PC-9 (cell line): ENCODE data around the gene RMND5A. TPM values are rescaled to one million over a fixed set of nuclear protein-coding genes. Genes with fewer than 3 reads are reported as not detected.

ENCODE experiments used
- BruUV-seq: library from RNA; stranded (reverse); fragments of 400-500 nt; replicated peaks from 2 replicates; lab custom pipeline; 2021; lab: Mats Ljungman, UMichigan
- CTCF ChIA-PET: fragments of 300-600 bp; sonication (Branson Sonifier 250); formaldehyde crosslinking; loops from one replicate; lab custom pipeline; 2022; ENCODE audit warnings: antibody characterized with exemption; lab: Charles Lee
- POLR2A ChIA-PET: fragments of 300-600 bp; sonication (Branson Sonifier 250); formaldehyde crosslinking; loops from one replicate; lab custom pipeline; 2022; ENCODE audit warnings: antibody characterized with exemption; ENCODE audit not compliant: unreplicated experiment; lab: Charles Lee
- DNase-seq, 2 experiments: peaks; one replicate each; pipeline versions ENCODE4 v3.0.0 to v3.0.0-alpha.2; 2015 to 2022; ENCODE audit warnings: mixed read lengths in 1 of 2
- H2AFZ ChIP-seq: fragments of 200-600 bp; sonication (generic); 2 replicates; pipeline ENCODE4 v1.8.1; 2017; ENCODE audit warnings: antibody characterized with exemption
- H3F3A ChIP-seq: fragments of 200-600 bp; sonication (generic); 2 replicates; pipeline ENCODE4 v1.8.1; 2017; ENCODE audit warnings: antibody characterized with exemption, mild to moderate bottlenecking, low read depth; ENCODE audit not compliant: insufficient read depth
- H3K27ac ChIP-seq: fragments of 200-600 bp; sonication (generic); 2 replicates; pipeline ENCODE4 v1.6.1; 2016; ENCODE audit warnings: mixed run types
- H3K27me3 ChIP-seq: fragments of 200-600 bp; sonication (generic); 2 replicates; pipeline ENCODE4 v1.6.1; 2016; ENCODE audit warnings: low read depth, mixed run types; ENCODE audit not compliant: insufficient read depth
- H3K36me3 ChIP-seq: fragments of 200-600 bp; sonication (generic); 2 replicates; pipeline ENCODE4 v1.6.1; 2016; ENCODE audit warnings: low read depth, mixed run types
- H3K4me1 ChIP-seq: fragments of 200-600 bp; sonication (generic); replicated peaks from 2 replicates; pipeline ENCODE4 v1.6.1; 2016; ENCODE audit warnings: mixed run types; ENCODE audit not compliant: insufficient read depth
- H3K4me2 ChIP-seq: fragments of 200-600 bp; sonication (generic); 2 replicates; pipeline ENCODE4 v1.6.1; 2017; ENCODE audit warnings: mixed run types
- H3K4me3 ChIP-seq: fragments of 200-600 bp; sonication (generic); 2 replicates; pipeline ENCODE4 v1.6.1; 2016; ENCODE audit warnings: mixed run types
- H3K79me2 ChIP-seq: fragments of 200-600 bp; sonication (generic); 2 replicates; pipeline ENCODE4 v1.6.1; 2017; ENCODE audit warnings: low read depth, mixed run types
- H3K9me2 ChIP-seq: fragments of 200-600 bp; sonication (generic); 2 replicates; pipeline ENCODE4 v1.8.1; 2017; ENCODE audit warnings: mild to moderate bottlenecking; ENCODE audit not compliant: insufficient read depth
- H3K9me3 ChIP-seq: fragments of 200-600 bp; sonication (generic); 2 replicates; pipeline ENCODE4 v1.8.1; 2016; ENCODE audit warnings: low read depth; ENCODE audit not compliant: insufficient read depth
- H4K20me1 ChIP-seq: fragments of 200-600 bp; sonication (generic); 2 replicates; pipeline ENCODE4 v1.8.1; 2017; ENCODE audit not compliant: insufficient read depth
- EZH2 ChIP-seq: fragments of 200-600 bp; sonication (generic); IDR thresholded peaks from 2 replicates; pipeline ENCODE4 v1.8.0; 2017; ENCODE audit warnings: antibody characterized with exemption, low read depth
- intact Hi-C: fragments of 100-400 bp; cut with micrococcal nuclease; formaldehyde crosslinking; loops from one replicate; pipeline ENCODE4 v1.10.0; 2022; ENCODE audit not compliant: unreplicated experiment
- total RNA-seq: library from RNA; stranded (reverse); gene quantifications from 2 replicates; pipeline ENCODE4 v1.2.3, GENCODE V29; 2021
- TF ChIP-seq, protein P1 (sequence below): fragments of 200-600 bp; sonication (generic); conservative IDR thresholded peaks from 2 replicates; pipeline ENCODE4 v1.6.1; 2017; ENCODE audit warnings: mixed run types, antibody characterized with exemption, mild to moderate bottlenecking, moderate library complexity

Gene RMND5A
- total RNA-seq, 1 experiment from 2014 or later = 39.3 TPM

DNA sequence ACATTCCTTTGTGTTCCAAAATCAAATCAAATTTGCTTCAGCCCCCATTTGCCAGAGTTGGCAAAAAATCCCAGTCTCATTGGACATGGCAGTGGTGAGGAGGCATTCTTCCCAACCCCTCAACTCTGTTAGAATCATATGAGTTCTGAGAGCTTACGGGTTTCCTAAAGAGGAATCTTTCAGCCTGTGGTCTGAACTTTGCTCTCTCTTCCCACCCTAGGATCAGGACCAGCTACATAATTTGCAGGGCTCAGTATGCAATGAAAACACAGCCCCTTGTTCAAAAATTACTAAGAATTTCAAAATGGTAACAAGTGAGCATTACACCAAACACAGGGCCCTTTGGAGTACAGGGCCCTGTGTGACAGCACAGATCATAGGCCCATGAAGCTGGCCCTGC lies 47.1 kb upstream of the RMND5A start:
- Histone ChIP-seq H2AFZ (no peak overlapping the region), H3K9me3 (no peaks in the 10 kb centered on the region), H3K79me2 (no peaks in the 10 kb centered on the region), H3K4me1 (0 out of 2 replicates have a peak, but pooled peaks cover 5% of the 10 kb centered on the region), H4K20me1 (no peaks in the 10 kb centered on the region), H3K36me3 (no peaks in the 10 kb centered on the region), H3K4me2 (no peak overlapping the region), H3K9me2 (no peaks in the 10 kb centered on the region), H3K27me3 (no peaks in the 10 kb centered on the region), H3K27ac (no peak overlapping the region), H3F3A (no peaks in the 10 kb centered on the region), H3K4me3 (no peak overlapping the region)
- no peak for DNase-seq
- TF ChIP-seq, protein P1, sequence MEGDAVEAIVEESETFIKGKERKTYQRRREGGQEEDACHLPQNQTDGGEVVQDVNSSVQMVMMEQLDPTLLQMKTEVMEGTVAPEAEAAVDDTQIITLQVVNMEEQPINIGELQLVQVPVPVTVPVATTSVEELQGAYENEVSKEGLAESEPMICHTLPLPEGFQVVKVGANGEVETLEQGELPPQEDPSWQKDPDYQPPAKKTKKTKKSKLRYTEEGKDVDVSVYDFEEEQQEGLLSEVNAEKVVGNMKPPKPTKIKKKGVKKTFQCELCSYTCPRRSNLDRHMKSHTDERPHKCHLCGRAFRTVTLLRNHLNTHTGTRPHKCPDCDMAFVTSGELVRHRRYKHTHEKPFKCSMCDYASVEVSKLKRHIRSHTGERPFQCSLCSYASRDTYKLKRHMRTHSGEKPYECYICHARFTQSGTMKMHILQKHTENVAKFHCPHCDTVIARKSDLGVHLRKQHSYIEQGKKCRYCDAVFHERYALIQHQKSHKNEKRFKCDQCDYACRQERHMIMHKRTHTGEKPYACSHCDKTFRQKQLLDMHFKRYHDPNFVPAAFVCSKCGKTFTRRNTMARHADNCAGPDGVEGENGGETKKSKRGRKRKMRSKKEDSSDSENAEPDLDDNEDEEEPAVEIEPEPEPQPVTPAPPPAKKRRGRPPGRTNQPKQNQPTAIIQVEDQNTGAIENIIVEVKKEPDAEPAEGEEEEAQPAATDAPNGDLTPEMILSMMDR = no peak
- no peak for TF ChIP-seq EZH2
- ChIA-PET POLR2A (no interaction called here), CTCF (no interaction called here)
- intact Hi-C loops = no loop called here
- BruUV-seq = no TSS peak

DNA sequence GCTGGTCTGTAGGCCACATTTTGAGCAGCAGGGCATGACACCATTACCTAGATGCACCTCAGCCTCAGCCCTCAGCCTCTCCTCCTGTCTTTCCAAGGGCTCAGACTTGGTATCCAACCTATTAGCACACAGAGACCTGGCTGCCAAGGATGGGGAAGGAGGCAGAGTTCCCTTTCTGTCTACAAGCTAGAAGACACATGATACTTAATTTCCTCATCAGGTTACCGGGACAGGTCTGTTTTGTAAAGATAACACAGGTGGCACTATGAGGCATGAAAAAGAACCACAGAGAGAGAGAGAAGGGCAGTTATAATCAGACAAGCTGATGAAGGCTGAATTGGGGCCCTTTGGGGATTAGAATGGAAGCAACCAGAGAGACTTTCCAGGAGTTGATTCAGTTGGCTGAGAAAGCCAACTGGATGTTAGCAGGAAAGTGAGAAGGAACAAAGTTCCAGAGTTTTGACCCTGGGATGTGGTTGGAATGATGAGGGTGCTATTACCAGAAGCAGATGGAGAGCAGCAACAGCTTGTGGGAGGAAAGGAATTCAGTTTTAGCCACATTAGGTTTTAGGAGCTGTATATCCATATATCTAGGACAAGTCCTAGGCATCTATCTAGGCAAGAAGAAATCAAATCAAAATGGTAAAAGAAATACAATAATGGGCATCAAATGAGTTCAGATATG lies 46.0 kb upstream of the RMND5A start:
- CTCF ChIA-PET = no interaction called here
- intact Hi-C loops = no loop called here
- H3K79me2 ChIP-seq = no peaks in the 10 kb centered on the region

GRCh38 chr2:86675104-86675503 lies 45.0 kb upstream of the RMND5A start:
- Histone ChIP-seq H3K4me1 (0 out of 2 replicates have a peak, but pooled peaks cover 5% of the 10 kb centered on the region), H3K27me3 (no peaks in the 10 kb centered on the region), H3K9me2 (no peaks in the 10 kb centered on the region; the same call in 1 of the 2 replicates), H3F3A (no peaks in the 10 kb centered on the region), H3K36me3 (no peaks in the 10 kb centered on the region), H3K27ac (no peak overlapping the region), H4K20me1 (no peaks in the 10 kb centered on the region), H3K9me3 (no peaks in the 10 kb centered on the region), H3K79me2 (no peaks in the 10 kb centered on the region), H2AFZ (no peak overlapping the region), H3K4me3 (no peak overlapping the region), H3K4me2 (no peak overlapping the region)
- no TSS peak for BruUV-seq
- POLR2A ChIA-PET = no interaction called here
- intact Hi-C loops = no loop called here
- TF ChIP-seq EZH2 = no peak
- TF ChIP-seq, protein P1 = no peak
- no peak for DNase-seq
- CTCF ChIA-PET = no interaction called here

More for the DNA sequence above, 46.0 kb upstream of the RMND5A start:
- BruUV-seq = no TSS peak
- Histone ChIP-seq H3K9me2 (no peaks in the 10 kb centered on the region), H3F3A (no peaks in the 10 kb centered on the region), H3K27me3 (no peaks in the 10 kb centered on the region), H3K4me1 (0 out of 2 replicates have a peak, but pooled peaks cover 5% of the 10 kb centered on the region), H2AFZ (no peak overlapping the region), H4K20me1 (no peaks in the 10 kb centered on the region), H3K27ac (no peak overlapping the region), H3K9me3 (no peaks in the 10 kb centered on the region), H3K36me3 (no peaks in the 10 kb centered on the region), H3K4me3 (no peak overlapping the region), H3K4me2 (no peak overlapping the region)
- POLR2A ChIA-PET = no interaction called here
- TF ChIP-seq, protein P1 = no peak
- no peak for TF ChIP-seq EZH2
- no peak for DNase-seq
